RWPE2 (cell line): ENCODE measurements around the gene DUSP23.
A peak's percentile ranks its signal among the peaks of the same experiment; 100 is the strongest.

Experiments
- ATAC-seq: fragments of 200-7000 bp; cut with Tn5 transposase; 3 replicates; pipeline ENCODE4 v1.9.1; 2021; ENCODE audit warnings: low read depth
- DNase-seq: peaks from one replicate; pipeline ENCODE4 v3.0.0-alpha.2; 2020; ENCODE audit warnings: low spot score
- H3K27ac ChIP-seq: fragments of 450-650 bp; 2 replicates; pipeline ENCODE4 v1.5.1; 2017; ENCODE audit warnings: mild to moderate bottlenecking; ENCODE audit not compliant: poor library complexity, severe bottlenecking
- H3K27me3 ChIP-seq: fragments of 250-450 bp; sonication (Bioruptor Pico); 2 replicates; pipeline ENCODE4 v1.5.1; 2021; ENCODE audit warnings: mild to moderate bottlenecking, moderate library complexity; ENCODE audit not compliant: insufficient read depth, poor library complexity, severe bottlenecking
- H3K36me3 ChIP-seq: fragments of 250-450 bp; sonication (Bioruptor Pico); 2 replicates; pipeline ENCODE4 v1.5.1; 2020; ENCODE audit warnings: low read depth, mild to moderate bottlenecking, moderate library complexity
- H3K4me1 ChIP-seq: fragments of 250-450 bp; sonication (Bioruptor Pico); 2 replicates; pipeline ENCODE4 v1.5.1; 2021; ENCODE audit warnings: mild to moderate bottlenecking, moderate library complexity; ENCODE audit not compliant: insufficient read depth, poor library complexity, severe bottlenecking
- H3K4me3 ChIP-seq: fragments of 250-450 bp; sonication (Bioruptor Pico); 2 replicates; pipeline ENCODE4 v1.5.1; 2021; ENCODE audit warnings: mild to moderate bottlenecking, moderate library complexity; ENCODE audit not compliant: severe bottlenecking
- H3K9me3 ChIP-seq: fragments of 250-450 bp; sonication (Bioruptor Pico); 2 replicates; pipeline ENCODE4 v1.5.1; 2021; ENCODE audit warnings: mild to moderate bottlenecking, moderate library complexity; ENCODE audit not compliant: severe bottlenecking
- TF ChIP-seq, protein P1 (sequence below): fragments of 450-650 bp; IDR thresholded peaks from one replicate; pipeline ENCODE4 v1.5.1; 2017; ENCODE audit warnings: mild to moderate bottlenecking, moderate library complexity; ENCODE audit not compliant: poor library complexity, severe bottlenecking

The DUSP23 gene

DNA sequence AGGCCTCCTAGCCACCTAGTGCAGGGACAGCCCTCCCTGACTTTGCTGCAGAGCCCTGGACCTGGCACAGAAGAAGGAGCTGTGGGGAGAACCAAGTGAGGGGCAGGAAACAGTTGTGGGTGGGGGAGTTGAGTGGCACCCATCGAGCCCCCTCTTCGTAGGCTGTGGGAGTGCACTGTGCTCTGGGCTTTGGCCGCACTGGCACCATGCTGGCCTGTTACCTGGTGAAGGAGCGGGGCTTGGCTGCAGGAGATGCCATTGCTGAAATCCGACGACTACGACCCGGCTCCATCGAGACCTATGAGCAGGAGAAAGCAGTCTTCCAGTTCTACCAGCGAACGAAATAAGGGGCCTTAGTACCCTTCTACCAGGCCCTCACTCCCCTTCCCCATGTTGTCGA is 1.2 kb downstream of the DUSP23 start:
- H3K27me3 ChIP-seq: no peaks in the 10 kb centered on the region
- DNase-seq: no peak
- H3K4me1 ChIP-seq: peaks cover 22% of the 10 kb centered on the region
- H3K27ac ChIP-seq: peak overlapping the region; percentile 85
- 0 out of 2 replicates have a peak, but pooled peaks cover 3% of the 10 kb centered on the region for H3K36me3 ChIP-seq
- TF ChIP-seq, protein P1, sequence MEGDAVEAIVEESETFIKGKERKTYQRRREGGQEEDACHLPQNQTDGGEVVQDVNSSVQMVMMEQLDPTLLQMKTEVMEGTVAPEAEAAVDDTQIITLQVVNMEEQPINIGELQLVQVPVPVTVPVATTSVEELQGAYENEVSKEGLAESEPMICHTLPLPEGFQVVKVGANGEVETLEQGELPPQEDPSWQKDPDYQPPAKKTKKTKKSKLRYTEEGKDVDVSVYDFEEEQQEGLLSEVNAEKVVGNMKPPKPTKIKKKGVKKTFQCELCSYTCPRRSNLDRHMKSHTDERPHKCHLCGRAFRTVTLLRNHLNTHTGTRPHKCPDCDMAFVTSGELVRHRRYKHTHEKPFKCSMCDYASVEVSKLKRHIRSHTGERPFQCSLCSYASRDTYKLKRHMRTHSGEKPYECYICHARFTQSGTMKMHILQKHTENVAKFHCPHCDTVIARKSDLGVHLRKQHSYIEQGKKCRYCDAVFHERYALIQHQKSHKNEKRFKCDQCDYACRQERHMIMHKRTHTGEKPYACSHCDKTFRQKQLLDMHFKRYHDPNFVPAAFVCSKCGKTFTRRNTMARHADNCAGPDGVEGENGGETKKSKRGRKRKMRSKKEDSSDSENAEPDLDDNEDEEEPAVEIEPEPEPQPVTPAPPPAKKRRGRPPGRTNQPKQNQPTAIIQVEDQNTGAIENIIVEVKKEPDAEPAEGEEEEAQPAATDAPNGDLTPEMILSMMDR: no peak
- no peak for ATAC-seq
- H3K4me3 ChIP-seq: no peak overlapping the region
- no peaks in the 10 kb centered on the region for H3K9me3 ChIP-seq

DNA sequence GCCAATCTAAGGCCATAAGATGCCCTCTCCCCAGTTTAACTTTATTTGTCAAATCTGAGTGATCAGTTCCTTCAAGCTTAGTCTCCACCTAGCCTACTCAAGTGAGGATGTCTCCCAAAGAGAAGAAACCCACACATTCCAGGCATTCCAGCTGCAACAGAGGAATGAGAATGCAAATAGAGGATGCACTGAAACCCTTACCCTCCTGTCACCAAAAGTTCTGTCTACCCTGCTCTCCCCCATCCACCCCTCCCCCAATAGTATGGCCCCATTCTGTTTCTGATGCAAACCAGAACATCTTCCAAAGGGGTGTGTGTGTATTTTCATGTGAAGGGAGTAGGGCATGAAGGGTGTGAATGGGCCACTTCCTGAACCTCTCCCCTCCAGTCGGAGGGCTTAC is 3.0 kb downstream of the DUSP23 start:
- Histone ChIP-seq H3K27ac (no peak overlapping the region), H3K4me1 (peaks cover 25% of the 10 kb centered on the region), H3K9me3 (no peaks in the 10 kb centered on the region), H3K27me3 (no peaks in the 10 kb centered on the region), H3K4me3 (no peak overlapping the region), H3K36me3 (0 out of 2 replicates have a peak, but pooled peaks cover 3% of the 10 kb centered on the region)
- DNase-seq: no peak
- no peak for ATAC-seq
- TF ChIP-seq, protein P1: no peak

DNA sequence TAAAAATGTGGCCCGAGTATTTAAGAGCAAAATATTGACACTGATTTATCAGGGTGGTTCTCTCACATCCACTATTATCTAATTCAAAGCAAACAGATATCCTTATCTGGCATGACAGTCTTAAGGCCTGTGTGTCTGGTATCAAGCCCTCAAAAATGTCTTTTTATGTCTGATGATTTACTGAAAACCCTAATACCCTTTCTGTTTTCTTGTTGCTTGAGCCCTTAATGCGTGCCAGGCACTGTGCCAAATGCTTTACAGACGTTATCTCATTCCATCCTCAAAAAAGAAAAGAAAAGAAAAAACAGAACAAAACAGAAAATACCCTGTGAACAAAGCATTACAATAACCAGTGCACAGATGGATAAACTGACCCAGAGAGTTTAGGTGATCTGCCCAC is 5.7 kb downstream of the DUSP23 start:
- H3K27ac ChIP-seq: peak overlapping the region; percentile 1
- H3K4me1 ChIP-seq: peaks cover 9% of the 10 kb centered on the region
- TF ChIP-seq, protein P1: no peak
- H3K9me3 ChIP-seq: no peaks in the 10 kb centered on the region
- no peak overlapping the region for H3K4me3 ChIP-seq
- DNase-seq: no peak
- no peak for ATAC-seq
- H3K27me3 ChIP-seq: no peaks in the 10 kb centered on the region
- 0 out of 2 replicates have a peak, but pooled peaks cover 3% of the 10 kb centered on the region for H3K36me3 ChIP-seq

DNA sequence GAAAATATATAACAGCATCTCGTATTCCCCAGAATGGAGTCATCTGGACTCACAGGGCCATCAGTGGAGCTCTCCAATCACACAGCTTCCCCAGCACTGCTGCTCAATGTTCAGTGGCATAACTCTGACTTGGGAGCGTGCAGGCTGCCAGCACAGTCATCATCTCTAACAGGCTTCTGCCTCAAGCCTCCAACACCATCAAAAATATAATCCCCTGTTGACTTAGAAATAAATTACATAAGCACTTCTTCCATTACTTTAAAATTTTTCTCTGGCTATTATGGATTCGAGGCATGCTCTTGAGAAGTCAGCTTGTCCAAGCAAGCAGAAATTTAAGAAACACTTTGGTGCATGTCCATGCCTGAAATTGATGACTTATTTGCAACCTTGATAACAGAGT is 6.2 kb downstream of the DUSP23 start:
- TF ChIP-seq, protein P1: no peak
- H3K9me3 ChIP-seq: no peaks in the 10 kb centered on the region
- DNase-seq: no peak
- no peak overlapping the region for H3K4me3 ChIP-seq
- no peaks in the 10 kb centered on the region for H3K27me3 ChIP-seq
- ATAC-seq: peak; percentile 63; the same call in 2 of the 3 replicates
- peaks cover 9% of the 10 kb centered on the region for H3K4me1 ChIP-seq
- H3K27ac ChIP-seq: peak overlapping the region; percentile 1
- 0 out of 2 replicates have a peak, but pooled peaks cover 3% of the 10 kb centered on the region for H3K36me3 ChIP-seq

DNA sequence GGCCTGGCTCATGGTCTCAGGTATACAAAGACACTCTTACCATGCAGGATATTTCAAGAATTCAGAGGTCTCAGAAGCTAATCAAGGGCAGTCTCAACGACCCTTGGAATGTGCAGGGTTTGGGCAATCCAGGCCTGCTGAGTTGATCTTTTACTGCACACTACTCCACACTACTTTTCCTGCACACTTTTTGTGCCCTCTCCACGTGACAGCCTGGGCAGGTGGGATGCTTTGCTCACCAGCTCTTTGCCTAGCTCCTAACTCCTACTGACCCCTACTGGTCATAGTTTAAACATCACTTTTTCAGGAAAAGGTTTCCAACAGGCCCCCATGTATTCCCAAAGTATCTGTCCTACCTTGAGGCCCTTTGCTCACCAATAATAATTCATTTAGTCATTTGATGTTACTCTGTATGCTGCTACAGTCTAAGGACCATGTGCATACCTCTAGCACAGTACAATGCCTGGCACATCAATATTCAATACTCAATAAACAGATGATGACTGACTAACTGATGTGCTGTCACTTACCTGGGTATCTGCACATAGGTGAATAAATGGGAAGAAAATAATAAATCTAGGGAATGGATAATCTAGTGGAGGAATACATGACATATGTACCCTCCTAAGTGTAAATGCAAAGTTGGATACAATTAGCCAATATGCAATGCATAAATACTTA is 9.6 kb downstream of the DUSP23 start:
- no peaks in the 10 kb centered on the region for H3K9me3 ChIP-seq
- TF ChIP-seq, protein P1: peak; percentile 60
- no peak overlapping the region for H3K4me3 ChIP-seq
- no peaks in the 10 kb centered on the region for H3K36me3 ChIP-seq
- H3K27ac ChIP-seq: no peak overlapping the region
- no peaks in the 10 kb centered on the region for H3K27me3 ChIP-seq
- peaks cover 9% of the 10 kb centered on the region for H3K4me1 ChIP-seq
- no peak for DNase-seq
- ATAC-seq: no peak
